ENCODE results near the gene EXOC7. TPM values are rescaled to one million over a fixed set of nuclear protein-coding genes. Genes with fewer than 3 reads are reported as not detected.

The EXOC7 gene
- total RNA-seq, 2 donors from 2014 or later: 88.0 to 95.0 TPM

DNA sequence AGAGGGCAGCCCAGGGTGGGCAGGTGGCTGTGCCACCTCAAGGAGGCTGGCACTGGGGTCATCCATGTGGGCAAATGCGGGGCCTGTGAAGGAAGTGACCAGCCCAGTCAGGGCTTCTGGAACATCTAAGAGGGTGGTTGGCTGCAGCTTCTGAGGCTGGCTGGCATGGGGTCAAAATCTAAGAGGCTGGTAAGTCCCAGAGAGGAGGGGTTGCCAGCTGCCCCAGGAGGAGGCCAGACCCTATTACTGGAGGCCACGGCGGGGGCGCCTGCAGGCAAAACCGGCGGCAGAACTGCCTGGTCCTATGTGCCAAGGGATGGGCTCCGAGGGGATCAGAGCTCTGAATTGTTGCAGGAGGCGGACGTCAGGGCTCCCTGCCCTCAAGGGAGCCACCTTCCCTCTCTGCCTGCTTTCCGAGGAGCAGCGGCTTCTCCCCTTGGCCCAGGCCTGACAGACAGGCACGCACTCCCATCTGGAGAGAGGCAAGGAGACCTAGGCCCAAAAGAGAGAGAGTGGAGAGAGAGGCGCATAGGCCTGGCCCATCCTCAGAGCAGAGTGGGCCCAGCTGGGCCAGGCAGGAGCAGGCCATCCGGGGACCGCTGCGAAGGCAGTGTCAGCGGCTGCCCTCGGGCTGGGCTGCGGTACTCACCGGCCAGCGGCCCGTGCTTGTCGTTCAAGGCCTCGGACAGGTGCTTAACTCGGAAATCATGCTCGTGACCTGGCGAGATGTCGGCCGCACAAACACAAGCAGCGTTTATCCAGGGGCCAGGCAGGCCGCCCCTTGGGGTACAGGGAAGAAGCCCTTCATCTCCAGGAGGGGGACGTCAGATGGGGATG lies 13.7 kb downstream of the EXOC7 start:
- Histone ChIP-seq H3K27ac (no peak overlapping the region), H3K4me1 (no peaks in the 10 kb centered on the region), H3K4me3 (no peak overlapping the region), H3K27me3 (no peaks in the 10 kb centered on the region), H3K9me3 (no peaks in the 10 kb centered on the region), H3K9ac (ENCODE audit: low read depth in 2 of 2, low read length in 2 of 2) (no peak overlapping the region), H3K36me3 (peaks cover 34% of the 10 kb centered on the region)
- intact Hi-C loops (cut with DNase I): no loop called here
- no peak for DNase-seq
- TF ChIP-seq, protein P1, sequence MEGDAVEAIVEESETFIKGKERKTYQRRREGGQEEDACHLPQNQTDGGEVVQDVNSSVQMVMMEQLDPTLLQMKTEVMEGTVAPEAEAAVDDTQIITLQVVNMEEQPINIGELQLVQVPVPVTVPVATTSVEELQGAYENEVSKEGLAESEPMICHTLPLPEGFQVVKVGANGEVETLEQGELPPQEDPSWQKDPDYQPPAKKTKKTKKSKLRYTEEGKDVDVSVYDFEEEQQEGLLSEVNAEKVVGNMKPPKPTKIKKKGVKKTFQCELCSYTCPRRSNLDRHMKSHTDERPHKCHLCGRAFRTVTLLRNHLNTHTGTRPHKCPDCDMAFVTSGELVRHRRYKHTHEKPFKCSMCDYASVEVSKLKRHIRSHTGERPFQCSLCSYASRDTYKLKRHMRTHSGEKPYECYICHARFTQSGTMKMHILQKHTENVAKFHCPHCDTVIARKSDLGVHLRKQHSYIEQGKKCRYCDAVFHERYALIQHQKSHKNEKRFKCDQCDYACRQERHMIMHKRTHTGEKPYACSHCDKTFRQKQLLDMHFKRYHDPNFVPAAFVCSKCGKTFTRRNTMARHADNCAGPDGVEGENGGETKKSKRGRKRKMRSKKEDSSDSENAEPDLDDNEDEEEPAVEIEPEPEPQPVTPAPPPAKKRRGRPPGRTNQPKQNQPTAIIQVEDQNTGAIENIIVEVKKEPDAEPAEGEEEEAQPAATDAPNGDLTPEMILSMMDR (IDR thresholded peaks at IDR 0.05): no peak

DNA sequence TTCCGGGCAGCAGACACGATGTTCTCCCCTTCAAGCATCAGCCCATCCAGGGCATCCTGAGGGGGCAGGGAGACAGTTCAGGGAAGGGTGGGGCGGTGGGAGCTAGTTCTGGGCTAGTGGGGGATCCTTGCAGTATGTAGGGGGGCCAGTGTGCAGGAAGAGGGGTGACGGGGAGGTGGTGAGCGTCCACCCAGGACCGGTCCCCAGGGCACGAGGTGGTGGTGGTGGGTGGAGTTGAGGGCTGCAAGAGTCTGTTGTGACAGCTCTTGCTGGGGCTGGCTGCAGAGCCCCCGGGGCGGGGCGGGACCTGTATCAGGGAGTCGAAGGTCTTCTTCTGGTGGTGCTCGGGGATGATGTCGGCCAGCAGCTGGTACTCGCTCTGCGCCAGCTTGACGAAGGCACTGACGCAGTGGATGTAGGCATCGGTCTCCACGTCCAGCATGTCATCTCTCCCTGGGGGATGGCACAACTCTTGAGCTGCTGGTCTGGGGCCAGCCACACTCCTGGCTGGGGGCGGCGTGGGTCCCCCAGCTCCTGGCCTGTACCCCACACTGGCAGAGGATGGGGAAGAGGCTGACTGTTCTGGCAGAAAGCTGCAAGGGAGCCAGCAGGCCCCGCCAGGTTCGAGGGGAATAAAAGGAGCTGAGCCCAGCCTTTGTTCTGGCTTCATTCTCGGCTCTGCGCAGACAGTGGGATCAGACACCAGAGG lies 14.6 kb downstream of the EXOC7 start:
- TF ChIP-seq, protein P1 (IDR thresholded peaks at IDR 0.05): no peak
- H3K27me3 ChIP-seq: no peaks in the 10 kb centered on the region
- H3K4me3 ChIP-seq: no peak overlapping the region
- intact Hi-C loops (cut with DNase I): no loop called here
- no peak for DNase-seq
- H3K4me1 ChIP-seq: no peaks in the 10 kb centered on the region
- no peak overlapping the region for H3K9ac ChIP-seq (ENCODE audit: low read depth in 2 of 2, low read length in 2 of 2)
- no peaks in the 10 kb centered on the region for H3K9me3 ChIP-seq
- peaks cover 28% of the 10 kb centered on the region for H3K36me3 ChIP-seq
- H3K27ac ChIP-seq: no peak overlapping the region

DNA sequence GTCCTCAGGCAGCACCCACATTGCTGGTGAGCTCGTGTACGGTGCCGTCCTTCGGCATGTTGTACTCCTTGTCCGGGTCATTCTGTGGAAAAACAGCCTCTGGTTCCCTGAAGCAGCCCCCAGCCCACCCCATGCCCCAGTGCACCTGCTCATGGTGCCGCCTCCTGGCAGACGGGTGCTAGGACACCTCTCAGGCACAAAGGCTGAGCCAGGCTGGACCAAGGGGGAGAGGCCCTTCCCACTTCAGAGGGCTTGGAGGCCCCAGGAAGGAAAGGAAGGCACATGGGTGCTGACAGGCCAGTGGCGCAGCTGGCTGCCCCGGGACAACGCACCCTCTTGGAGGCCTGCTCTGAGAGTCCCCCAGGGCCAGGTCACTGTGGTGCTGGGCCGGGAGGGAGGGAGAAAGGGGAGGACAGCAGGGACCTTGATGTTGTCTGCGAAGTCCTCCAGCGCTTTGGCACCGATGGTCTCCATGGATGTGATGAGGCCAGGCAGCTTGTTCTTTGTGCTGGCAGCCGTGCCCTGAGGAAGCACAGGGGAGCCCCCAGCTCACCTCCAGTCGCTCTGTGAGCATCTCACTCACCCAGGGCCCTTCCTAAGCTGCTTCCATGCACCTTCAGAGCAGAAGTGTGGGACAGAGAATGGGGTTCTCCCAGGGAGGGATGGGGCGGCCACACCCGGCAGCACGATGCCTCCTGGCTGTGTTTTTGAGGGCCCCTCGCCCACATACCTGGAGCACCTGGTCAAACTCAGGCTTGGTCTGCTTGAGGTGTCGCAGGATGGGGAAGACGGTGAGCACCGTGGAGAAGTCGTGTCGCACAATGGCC lies 15.3 kb downstream of the EXOC7 start:
- H3K4me1 ChIP-seq: no peaks in the 10 kb centered on the region
- intact Hi-C loops (cut with DNase I): no loop called here
- no peak overlapping the region for H3K4me3 ChIP-seq
- H3K9me3 ChIP-seq: no peaks in the 10 kb centered on the region
- TF ChIP-seq, protein P1 (IDR thresholded peaks at IDR 0.05): no peak
- H3K27ac ChIP-seq: no peak overlapping the region
- no peak for DNase-seq
- H3K27me3 ChIP-seq: no peaks in the 10 kb centered on the region
- no peak overlapping the region for H3K9ac ChIP-seq (ENCODE audit: low read depth in 2 of 2, low read length in 2 of 2)
- H3K36me3 ChIP-seq: peaks cover 21% of the 10 kb centered on the region

DNA sequence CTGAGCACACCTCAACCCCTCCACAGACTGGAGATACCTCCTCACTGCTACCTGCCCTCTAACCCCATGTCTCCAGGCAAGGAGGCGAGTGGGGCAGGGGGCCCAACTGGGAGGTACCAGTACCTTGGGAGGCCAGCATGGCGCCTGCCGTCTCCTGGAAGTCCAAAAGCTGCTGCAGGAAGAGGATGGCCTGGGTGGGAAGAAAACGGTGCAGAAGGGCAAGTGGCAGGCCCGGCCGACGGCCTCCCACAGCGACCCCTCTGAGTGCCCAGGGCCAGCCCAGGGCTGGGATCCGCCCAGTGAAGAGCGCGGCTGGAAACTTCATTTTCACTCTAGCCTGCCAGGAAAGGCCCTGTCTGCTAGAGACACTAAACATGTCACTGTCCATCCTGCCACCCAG lies 16.1 kb downstream of the EXOC7 start:
- H3K9ac ChIP-seq (ENCODE audit: low read depth in 2 of 2, low read length in 2 of 2): no peak overlapping the region
- peaks cover 20% of the 10 kb centered on the region for H3K36me3 ChIP-seq
- H3K27ac ChIP-seq: no peak overlapping the region
- H3K9me3 ChIP-seq: no peaks in the 10 kb centered on the region
- intact Hi-C loops (cut with DNase I): no loop called here
- H3K27me3 ChIP-seq: no peaks in the 10 kb centered on the region
- DNase-seq: no peak
- no peaks in the 10 kb centered on the region for H3K4me1 ChIP-seq
- TF ChIP-seq, protein P1 (IDR thresholded peaks at IDR 0.05): no peak
- H3K4me3 ChIP-seq: no peak overlapping the region

DNA sequence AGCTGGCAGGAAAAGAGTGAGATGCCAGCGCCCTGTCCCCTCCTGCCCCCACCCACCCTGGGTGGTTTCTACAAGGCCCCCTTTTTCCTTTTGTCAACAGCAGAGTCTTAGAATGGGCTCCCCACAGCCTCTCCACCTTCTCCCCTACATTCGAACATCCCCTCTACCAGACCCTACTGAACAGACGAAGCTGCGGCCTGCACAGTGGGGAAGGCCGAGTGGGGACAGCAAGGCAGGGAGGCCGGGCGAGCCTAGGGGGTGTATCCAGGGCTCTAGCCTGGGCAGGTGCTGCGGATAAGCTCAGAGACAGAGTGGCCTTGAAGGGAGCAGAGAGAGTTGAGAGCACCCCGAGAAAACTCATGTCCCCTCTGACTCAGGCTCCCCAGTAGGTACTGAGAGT lies 17.2 kb downstream of the EXOC7 start:
- intact Hi-C loops (cut with DNase I): no loop called here

More for the DNA sequence above, 17.2 kb downstream of the EXOC7 start:
- no peaks in the 10 kb centered on the region for H3K9me3 ChIP-seq
- H3K27me3 ChIP-seq: no peaks in the 10 kb centered on the region
- TF ChIP-seq, protein P1 (IDR thresholded peaks at IDR 0.05): no peak
- no peak overlapping the region for H3K9ac ChIP-seq (ENCODE audit: low read depth in 2 of 2, low read length in 2 of 2)
- H3K27ac ChIP-seq: no peak overlapping the region
- no peaks in the 10 kb centered on the region for H3K4me1 ChIP-seq
- no peak overlapping the region for H3K4me3 ChIP-seq
- DNase-seq: no peak
- H3K36me3 ChIP-seq: peaks cover 20% of the 10 kb centered on the region
